Nephron (organoid): Measurements from ENCODE around the gene SUSD1.
A peak's percentile ranks its signal among the peaks of the same experiment; 100 is the strongest.

Experiments
- H3K27ac Mint-ChIP-seq, 3 experiments: 2 replicates each; pipeline ENCODE4 v1.8.0; 2020; ENCODE audit warnings: mixed read lengths in 3 of 3, mild to moderate bottlenecking in 2 of 3, moderate library complexity in 1 of 3
- H3K27me3 Mint-ChIP-seq: 2 replicates; pipeline ENCODE4 v1.8.0; 2021; ENCODE audit warnings: low read depth, mild to moderate bottlenecking, moderate library complexity, mixed read lengths
- H3K36me3 Mint-ChIP-seq: 2 replicates; pipeline ENCODE4 v1.8.0; 2020; ENCODE audit warnings: low read depth, mixed read lengths
- H3K4me1 Mint-ChIP-seq: 2 replicates; pipeline ENCODE4 v1.8.0; 2020; ENCODE audit warnings: mixed read lengths
- H3K4me3 Mint-ChIP-seq, 3 experiments: 2 replicates each; pipeline ENCODE4 v1.8.0; 2020; ENCODE audit warnings: mild to moderate bottlenecking in 3 of 3, mixed read lengths in 3 of 3, moderate library complexity in 2 of 3
- H3K9me3 Mint-ChIP-seq: 2 replicates; pipeline ENCODE4 v1.8.0; 2020; ENCODE audit warnings: mixed read lengths
- CTCF ChIP-seq, 3 experiments: fragments of 200-600 bp; sonication (generic); IDR thresholded peaks; one replicate each; pipeline ENCODE4 v1.5.0; 2021; ENCODE audit warnings: antibody characterized with exemption in 3 of 3; ENCODE audit not compliant: unreplicated experiment in 3 of 3

Gene SUSD1

GRCh38 chr9:112179816-112180215 is 4.7 kb upstream of the SUSD1 start:
- Mint-ChIP-seq H3K27ac (no peak overlapping the region), H3K4me3 (no peak overlapping the region), H3K27me3 (peaks cover 22% of the 10 kb centered on the region), H3K36me3 (no peaks in the 10 kb centered on the region), H3K4me1 (peaks cover 28% of the 10 kb centered on the region), H3K9me3 (no peaks in the 10 kb centered on the region)
- TF ChIP-seq CTCF (IDR thresholded peaks at IDR 0.05; ENCODE audit: unreplicated experiment in 3 of 3), result no peak

GRCh38 chr9:112176524-112176923 is 1.4 kb upstream of the SUSD1 start:
- Mint-ChIP-seq H3K27me3 (peaks cover 21% of the 10 kb centered on the region), H3K36me3 (peaks cover 6% of the 10 kb centered on the region), H3K27ac (peak overlapping the region; percentile 67 to 91 (median 90)), H3K4me3 (peak overlapping the region; percentile 86 to 95 (median 91)), H3K4me1 (peaks cover 44% of the 10 kb centered on the region), H3K9me3 (no peaks in the 10 kb centered on the region)
- TF ChIP-seq CTCF (IDR thresholded peaks at IDR 0.05; ENCODE audit: unreplicated experiment in 3 of 3), result no peak

GRCh38 chr9:112175796-112176315 is 759 bp upstream of the SUSD1 start:
- peak overlapping the region; percentile 86 to 95 (median 91) for H3K4me3 Mint-ChIP-seq
- peaks cover 15% of the 10 kb centered on the region for H3K27me3 Mint-ChIP-seq
- TF ChIP-seq CTCF (IDR thresholded peaks at IDR 0.05; ENCODE audit: unreplicated experiment in 3 of 3), result no peak
- H3K4me1 Mint-ChIP-seq, result peaks cover 46% of the 10 kb centered on the region
- peaks cover 6% of the 10 kb centered on the region for H3K36me3 Mint-ChIP-seq
- peak overlapping the region; percentile 67 to 91 (median 90) for H3K27ac Mint-ChIP-seq
- no peaks in the 10 kb centered on the region for H3K9me3 Mint-ChIP-seq

GRCh38 chr9:112174222-112174964 is 704 bp downstream of the SUSD1 start:
- H3K27ac Mint-ChIP-seq, result peak overlapping the region; percentile 88 to 96 (median 92)
- H3K9me3 Mint-ChIP-seq, result no peaks in the 10 kb centered on the region
- peaks cover 43% of the 10 kb centered on the region for H3K4me1 Mint-ChIP-seq
- H3K36me3 Mint-ChIP-seq, result peaks cover 6% of the 10 kb centered on the region
- peak overlapping the region; percentile 84 to 93 (median 92) for H3K4me3 Mint-ChIP-seq
- peaks cover 15% of the 10 kb centered on the region for H3K27me3 Mint-ChIP-seq
- TF ChIP-seq CTCF (IDR thresholded peaks at IDR 0.05; ENCODE audit: unreplicated experiment in 3 of 3), result no peak

- TF ChIP-seq CTCF (IDR thresholded peaks at IDR 0.05; ENCODE audit: unreplicated experiment in 3 of 3), result no peak
- H3K27me3 Mint-ChIP-seq, result peaks cover 15% of the 10 kb centered on the region
- peaks cover 6% of the 10 kb centered on the region for H3K36me3 Mint-ChIP-seq
- peaks cover 51% of the 10 kb centered on the region for H3K4me1 Mint-ChIP-seq
- H3K27ac Mint-ChIP-seq, result peak overlapping the region; percentile 88 to 96 (median 92)
- H3K9me3 Mint-ChIP-seq, result no peaks in the 10 kb centered on the region
- peak overlapping the region; percentile 84 to 93 (median 92) for H3K4me3 Mint-ChIP-seq
Measured at GRCh38 chr9:112173489-112174221, 1.4 kb downstream of the SUSD1 start.
